Rectal smooth muscle tissue (tissue), 1 donor: Measurements from ENCODE around the gene SRC.

Experiments
- H3K27ac ChIP-seq: one replicate; pipeline ENCODE4 v1.7.0; 2013; ENCODE audit warnings: low read depth, low read length, inconsistent platforms
- H3K27me3 ChIP-seq: one replicate; pipeline ENCODE4 v1.7.0; 2013; ENCODE audit warnings: low read length; ENCODE audit not compliant: control insufficient read depth, insufficient read depth
- H3K36me3 ChIP-seq: one replicate; pipeline ENCODE4 v1.7.0; 2013; ENCODE audit warnings: low read length; ENCODE audit not compliant: control insufficient read depth, insufficient read depth
- H3K4me1 ChIP-seq: one replicate; pipeline ENCODE4 v1.7.0; 2013; ENCODE audit warnings: low read length; ENCODE audit not compliant: control insufficient read depth, insufficient read depth
- H3K4me3 ChIP-seq: one replicate; pipeline ENCODE4 v1.7.0; 2013; ENCODE audit warnings: low read length
- H3K9ac ChIP-seq: one replicate; pipeline ENCODE4 v1.7.0; 2013; ENCODE audit warnings: low read length

Gene SRC

DNA sequence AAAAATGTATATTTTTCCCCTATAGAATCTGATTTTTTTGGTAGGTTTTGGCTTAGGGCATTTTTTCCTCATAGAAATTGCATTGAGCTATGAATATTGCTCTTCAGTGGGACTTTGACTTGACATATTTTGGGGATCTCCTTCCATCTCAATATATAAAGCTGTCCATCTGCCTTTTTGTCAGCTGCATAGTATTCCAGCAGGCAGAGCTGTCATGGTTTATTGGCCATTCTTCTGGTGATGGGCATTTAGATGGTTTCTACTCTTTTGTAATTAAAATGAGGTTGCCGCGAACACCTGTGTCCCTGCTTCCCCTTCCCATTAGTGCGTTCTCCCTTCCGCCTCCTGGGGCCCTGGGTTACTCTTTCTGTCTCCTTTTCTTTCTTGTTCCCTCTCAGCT, 95.1 kb downstream of the SRC start:
- H3K4me1 ChIP-seq: no peaks in the 10 kb centered on the region
- no peak overlapping the region for H3K9ac ChIP-seq
- H3K27ac ChIP-seq: no peak overlapping the region
- no peak overlapping the region for H3K4me3 ChIP-seq
- H3K36me3 ChIP-seq: no peaks in the 10 kb centered on the region
- H3K27me3 ChIP-seq: no peaks in the 10 kb centered on the region

- Histone ChIP-seq H3K27ac (no peak overlapping the region), H3K4me1 (no peaks in the 10 kb centered on the region), H3K4me3 (no peak overlapping the region), H3K9ac (no peak overlapping the region), H3K27me3 (no peaks in the 10 kb centered on the region), H3K36me3 (no peaks in the 10 kb centered on the region)
These were observed 96.6 kb downstream of the SRC start for GRCh38 chr20:37442547-37442946.

DNA sequence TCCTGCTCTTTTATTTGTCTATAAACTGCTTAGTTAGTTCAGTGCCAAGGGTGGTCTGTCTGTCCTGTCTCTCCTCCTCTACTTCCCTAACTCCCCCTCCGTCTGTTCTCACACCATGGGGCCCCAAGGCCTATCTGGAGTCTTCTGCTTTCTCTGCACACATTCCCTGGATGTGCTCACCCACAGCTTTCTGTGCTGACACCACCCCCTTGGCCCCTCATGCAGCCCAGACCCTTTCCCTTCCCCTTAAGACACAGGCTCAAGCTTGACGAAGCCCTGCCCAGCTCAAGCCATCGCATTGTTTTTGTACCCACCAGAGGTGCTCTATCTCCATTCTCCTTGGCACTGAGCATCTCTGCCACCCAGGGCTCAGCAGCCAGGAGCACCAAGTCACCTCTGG, 97.0 kb downstream of the SRC start:
- H3K36me3 ChIP-seq: no peaks in the 10 kb centered on the region
- no peak overlapping the region for H3K27ac ChIP-seq

DNA sequence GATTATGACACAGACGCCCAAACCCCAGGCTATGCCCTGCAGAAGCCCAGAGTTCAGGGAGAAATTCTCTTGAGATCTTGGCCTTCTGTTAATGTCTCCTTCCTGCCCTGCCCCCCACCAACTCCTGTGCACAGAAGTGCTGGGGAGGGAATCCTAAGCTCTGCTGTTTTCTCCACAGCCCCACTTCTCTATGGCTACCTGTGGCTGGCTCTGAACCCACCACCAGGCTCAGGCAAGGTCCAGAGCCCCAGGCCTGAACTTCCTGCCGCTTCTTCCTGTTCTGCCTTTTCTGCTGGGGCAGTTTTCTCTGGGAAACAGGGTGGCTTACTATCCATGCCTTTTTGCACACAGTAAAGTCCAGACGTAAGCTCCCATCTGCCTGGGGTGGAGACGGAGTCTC, 97.7 kb downstream of the SRC start:
- no peak overlapping the region for H3K27ac ChIP-seq
- no peaks in the 10 kb centered on the region for H3K4me1 ChIP-seq
- no peaks in the 10 kb centered on the region for H3K36me3 ChIP-seq
- no peak overlapping the region for H3K9ac ChIP-seq
- no peak overlapping the region for H3K4me3 ChIP-seq
- H3K27me3 ChIP-seq: no peaks in the 10 kb centered on the region

More for the DNA sequence above, 97.0 kb downstream of the SRC start:
- Histone ChIP-seq H3K4me3 (no peak overlapping the region), H3K4me1 (no peaks in the 10 kb centered on the region), H3K27me3 (no peaks in the 10 kb centered on the region), H3K9ac (no peak overlapping the region)

- no peak overlapping the region for H3K27ac ChIP-seq
- no peaks in the 10 kb centered on the region for H3K36me3 ChIP-seq
- H3K4me1 ChIP-seq: no peaks in the 10 kb centered on the region
- H3K4me3 ChIP-seq: no peak overlapping the region
- no peak overlapping the region for H3K9ac ChIP-seq
- no peaks in the 10 kb centered on the region for H3K27me3 ChIP-seq
These were observed 99.1 kb downstream of the SRC start for GRCh38 chr20:37445041-37445440.

- no peaks in the 10 kb centered on the region for H3K36me3 ChIP-seq
- no peak overlapping the region for H3K4me3 ChIP-seq
- H3K27ac ChIP-seq: no peak overlapping the region
These were observed 100.5 kb downstream of the SRC start for GRCh38 chr20:37446286-37447032.

GRCh38 chr20:37447688-37448087, 101.7 kb downstream of the SRC start:
- Histone ChIP-seq H3K36me3 (no peaks in the 10 kb centered on the region), H3K27me3 (no peaks in the 10 kb centered on the region), H3K4me3 (no peak overlapping the region), H3K4me1 (no peaks in the 10 kb centered on the region), H3K27ac (no peak overlapping the region), H3K9ac (no peak overlapping the region)

More at GRCh38 chr20:37446286-37447032, 100.5 kb downstream of the SRC start:
- no peaks in the 10 kb centered on the region for H3K27me3 ChIP-seq
- no peaks in the 10 kb centered on the region for H3K4me1 ChIP-seq
- no peak overlapping the region for H3K9ac ChIP-seq

- no peaks in the 10 kb centered on the region for H3K36me3 ChIP-seq
- no peaks in the 10 kb centered on the region for H3K4me1 ChIP-seq
These were observed 103.3 kb downstream of the SRC start for GRCh38 chr20:37449276-37449675.

DNA sequence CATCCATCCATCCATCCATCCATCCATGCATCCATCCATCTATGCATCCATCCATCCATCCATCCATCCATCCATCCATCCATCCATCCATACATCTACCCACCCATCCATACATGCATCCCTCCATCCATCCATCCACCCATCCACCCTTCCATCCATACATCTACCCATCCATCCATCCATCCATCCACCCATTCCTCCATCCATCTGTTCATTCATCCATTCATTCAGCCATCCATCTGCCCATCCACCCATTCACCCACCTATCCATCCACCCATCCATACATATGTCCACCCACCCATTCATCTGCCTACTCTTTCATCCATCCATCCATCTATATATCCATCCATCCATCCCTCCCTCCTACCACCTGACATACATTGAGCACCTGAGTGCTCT, 104.4 kb downstream of the SRC start:
- no peaks in the 10 kb centered on the region for H3K36me3 ChIP-seq
- H3K27ac ChIP-seq: no peak overlapping the region
- no peak overlapping the region for H3K4me3 ChIP-seq
- no peak overlapping the region for H3K9ac ChIP-seq
- H3K4me1 ChIP-seq: no peaks in the 10 kb centered on the region
- no peaks in the 10 kb centered on the region for H3K27me3 ChIP-seq

More at GRCh38 chr20:37449276-37449675, 103.3 kb downstream of the SRC start:
- Histone ChIP-seq H3K4me3 (no peak overlapping the region), H3K27ac (no peak overlapping the region), H3K9ac (no peak overlapping the region), H3K27me3 (no peaks in the 10 kb centered on the region)

- Histone ChIP-seq H3K9ac (no peak overlapping the region), H3K4me1 (no peaks in the 10 kb centered on the region), H3K27ac (no peak overlapping the region), H3K36me3 (no peaks in the 10 kb centered on the region), H3K27me3 (no peaks in the 10 kb centered on the region), H3K4me3 (no peak overlapping the region)
These were observed 105.7 kb downstream of the SRC start for GRCh38 chr20:37451616-37452015.

DNA sequence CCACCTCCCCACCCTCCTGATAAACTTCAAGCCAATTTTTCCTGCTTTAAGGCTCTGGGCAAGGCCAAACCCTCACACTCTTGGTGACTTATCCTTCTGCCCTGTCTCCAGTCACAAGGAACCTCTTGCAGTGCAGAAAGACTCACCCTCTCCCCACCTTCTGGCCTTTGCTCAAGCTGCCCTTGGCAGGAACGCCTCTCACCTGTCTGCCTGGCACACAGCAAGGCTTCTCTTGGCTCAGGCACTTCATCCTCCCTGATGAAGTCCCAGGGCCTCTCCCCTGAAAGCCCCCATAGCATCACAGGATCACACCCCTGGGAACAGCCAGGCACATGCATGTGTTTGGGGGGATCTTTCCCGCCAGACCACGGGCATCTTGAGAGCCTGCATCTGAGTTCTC, 106.3 kb downstream of the SRC start:
- Histone ChIP-seq H3K36me3 (no peaks in the 10 kb centered on the region), H3K9ac (no peak overlapping the region), H3K4me1 (no peaks in the 10 kb centered on the region), H3K27me3 (no peaks in the 10 kb centered on the region), H3K4me3 (no peak overlapping the region), H3K27ac (no peak overlapping the region)

- H3K4me1 ChIP-seq: no peaks in the 10 kb centered on the region
- no peaks in the 10 kb centered on the region for H3K27me3 ChIP-seq
- H3K36me3 ChIP-seq: no peaks in the 10 kb centered on the region
- H3K4me3 ChIP-seq: no peak overlapping the region
- no peak overlapping the region for H3K27ac ChIP-seq
- no peak overlapping the region for H3K9ac ChIP-seq
These were observed 107.3 kb downstream of the SRC start for GRCh38 chr20:37453288-37453687.

DNA sequence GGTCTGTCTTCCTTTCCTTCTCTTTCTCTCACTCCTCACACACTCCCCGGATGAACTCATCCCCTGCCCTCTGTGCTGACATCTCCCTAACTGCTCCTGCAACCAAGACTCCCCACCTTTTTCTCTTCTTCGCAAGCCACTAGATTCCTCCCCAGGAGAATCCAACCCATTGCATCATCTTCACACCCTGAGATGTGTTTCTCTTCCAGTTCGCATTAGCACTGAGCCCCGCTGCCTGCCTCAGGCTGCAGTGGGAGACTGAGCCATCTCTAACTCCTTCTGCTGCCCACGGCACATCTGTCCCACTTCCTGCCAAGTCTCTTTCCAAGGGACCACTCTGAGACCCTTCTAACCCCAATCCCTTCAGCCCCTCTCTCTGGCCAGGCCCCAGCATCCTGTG, 107.9 kb downstream of the SRC start:
- Histone ChIP-seq H3K27me3 (no peaks in the 10 kb centered on the region), H3K4me3 (no peak overlapping the region), H3K27ac (no peak overlapping the region), H3K4me1 (no peaks in the 10 kb centered on the region), H3K36me3 (no peaks in the 10 kb centered on the region), H3K9ac (no peak overlapping the region)
